NCI-H1092 (cell line): ENCODE results near the gene NOD2.

Experiments used
- DNase-seq: peaks from one replicate; lab custom pipeline; 2025; lab: John Stamatoyannopoulos, UW

The NOD2 gene

DNA sequence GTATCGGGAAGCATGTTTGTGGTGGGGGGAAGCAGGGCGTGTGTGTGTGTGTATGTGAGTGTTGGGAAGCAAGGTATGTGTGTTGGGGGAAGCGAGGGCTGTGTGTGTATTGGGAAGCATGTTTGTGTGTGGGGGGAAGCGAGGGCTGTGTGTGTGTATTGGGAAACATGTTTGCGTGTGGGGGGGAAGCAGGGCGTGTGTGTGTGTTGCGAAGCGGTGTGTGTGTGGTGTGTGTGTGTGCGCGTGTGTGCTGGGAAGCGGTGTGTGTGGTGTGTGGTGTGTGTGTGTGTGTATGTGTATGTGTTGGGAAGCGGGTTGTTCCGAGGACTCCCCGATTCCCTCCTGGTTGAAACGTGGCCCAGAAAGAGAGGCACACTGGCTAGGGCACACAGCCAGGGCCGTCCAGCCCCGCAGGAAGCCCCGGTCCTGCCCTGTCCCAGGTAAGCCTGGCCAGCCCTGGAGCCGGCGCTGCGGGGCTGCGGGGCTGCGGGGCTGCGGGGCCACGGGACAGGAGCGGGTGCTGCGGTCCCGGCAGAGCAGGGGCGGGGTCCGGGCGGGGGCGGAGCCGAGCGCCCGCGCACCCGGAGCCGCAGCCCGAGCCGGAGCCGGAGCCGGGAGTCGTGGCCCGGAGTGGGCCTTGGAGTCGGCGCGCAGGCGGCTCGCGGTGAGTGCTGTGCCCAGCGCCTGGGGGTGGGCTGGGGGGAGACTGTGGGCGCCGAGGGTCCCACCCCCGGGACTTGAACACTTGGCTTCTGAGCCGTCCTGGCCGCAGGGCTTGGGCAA is at the start of gene NOD2:
NOD2 (plus strand) TSS at position 608 of the 783 bp plus-strand sequence. CDS start 5,890 bp downstream, outside the sequence.
- DNase-seq, result no peak

DNA sequence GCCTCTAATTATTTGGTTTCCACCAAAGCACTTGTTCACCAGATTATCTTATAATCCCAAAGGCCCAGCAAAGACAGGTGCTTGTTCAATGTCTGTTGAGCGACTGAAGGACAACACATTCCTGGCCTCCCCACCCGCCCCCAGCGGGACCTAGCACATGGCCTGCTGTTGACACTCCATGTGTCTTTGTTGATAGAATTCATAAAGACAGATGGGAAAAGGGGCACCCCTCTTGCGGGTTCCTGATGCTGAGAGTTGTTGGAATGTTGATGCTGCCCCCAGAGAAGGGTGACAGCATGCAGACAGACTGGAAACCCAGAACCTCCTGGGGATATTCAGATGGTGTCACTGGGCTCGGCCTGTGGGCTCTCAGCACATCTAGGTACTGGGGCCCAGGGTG is 49.2 kb upstream of the NOD2 start:
- DNase-seq, result no peak

DNA sequence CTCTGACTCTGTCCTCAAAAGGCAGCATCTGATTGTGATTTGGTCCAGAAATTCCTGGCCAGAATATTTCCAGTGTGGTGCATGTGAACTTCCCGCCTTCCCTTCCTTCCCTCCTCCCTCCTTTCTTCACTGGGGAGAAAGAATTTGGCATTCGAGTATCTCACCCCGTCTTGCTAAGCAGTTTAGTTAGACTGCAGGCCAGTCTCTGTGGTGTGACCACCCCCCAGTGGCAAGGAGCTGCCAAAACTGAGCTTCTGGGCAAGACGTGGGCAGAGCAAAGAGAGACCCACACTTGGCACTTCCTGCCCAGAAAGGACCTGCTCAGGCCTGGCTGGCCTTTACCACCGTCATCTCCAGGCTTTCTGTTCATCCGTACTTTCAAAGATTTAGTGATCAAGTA is 48.7 kb upstream of the NOD2 start:
- DNase-seq, result no peak

DNA sequence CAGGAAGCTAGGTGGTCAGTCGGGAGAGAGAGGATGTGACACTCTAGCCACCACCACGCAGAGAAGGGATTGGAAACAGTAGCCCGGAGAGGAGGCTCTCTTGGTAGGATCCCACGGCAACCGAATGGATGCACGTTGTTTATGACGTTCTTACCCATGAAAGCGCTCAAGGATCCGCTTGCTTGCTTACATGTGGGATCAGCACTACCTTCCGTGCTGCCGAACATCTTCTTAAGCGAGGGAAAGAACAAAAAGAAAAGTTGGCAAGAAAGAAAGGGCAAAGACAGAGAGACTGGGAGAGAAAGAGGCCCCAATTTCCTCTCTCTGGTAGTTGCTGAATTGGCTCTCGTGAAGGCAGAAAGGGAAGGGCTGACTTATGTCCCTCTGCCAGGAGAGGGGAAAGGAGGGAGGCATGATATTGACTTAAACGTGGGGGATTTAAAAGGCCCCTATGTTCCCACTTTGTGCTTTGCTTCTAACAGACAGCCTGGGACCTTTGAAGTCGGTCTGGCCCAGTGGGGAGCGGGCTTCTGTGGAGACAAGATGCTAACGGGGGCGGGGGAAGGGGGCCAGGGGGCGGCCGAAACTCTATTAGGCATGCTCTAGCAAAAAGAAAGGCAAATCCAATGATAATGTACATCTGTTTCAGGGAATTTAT is 47.7 kb upstream of the NOD2 start:
- no peak for DNase-seq

DNA sequence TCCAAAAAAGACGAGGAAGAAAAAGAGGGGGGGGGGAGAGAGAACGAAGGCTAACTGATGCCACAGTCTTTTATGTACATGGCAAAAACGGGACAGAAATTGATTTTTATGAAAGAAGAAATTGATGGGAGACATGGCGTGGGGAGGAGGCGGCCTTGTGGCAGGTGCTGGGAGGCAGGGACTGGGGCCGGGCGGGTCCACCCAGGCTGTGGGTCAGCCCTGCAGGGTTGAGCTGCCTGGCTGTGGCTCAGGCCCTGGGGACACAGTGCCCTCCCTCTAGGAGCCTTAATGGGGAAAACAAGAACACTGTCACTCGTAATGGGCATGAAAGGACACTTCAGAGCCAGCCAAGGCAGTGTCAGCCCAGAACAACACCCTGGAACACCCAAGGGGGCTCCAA is 47.1 kb upstream of the NOD2 start:
- DNase-seq, result no peak

DNA sequence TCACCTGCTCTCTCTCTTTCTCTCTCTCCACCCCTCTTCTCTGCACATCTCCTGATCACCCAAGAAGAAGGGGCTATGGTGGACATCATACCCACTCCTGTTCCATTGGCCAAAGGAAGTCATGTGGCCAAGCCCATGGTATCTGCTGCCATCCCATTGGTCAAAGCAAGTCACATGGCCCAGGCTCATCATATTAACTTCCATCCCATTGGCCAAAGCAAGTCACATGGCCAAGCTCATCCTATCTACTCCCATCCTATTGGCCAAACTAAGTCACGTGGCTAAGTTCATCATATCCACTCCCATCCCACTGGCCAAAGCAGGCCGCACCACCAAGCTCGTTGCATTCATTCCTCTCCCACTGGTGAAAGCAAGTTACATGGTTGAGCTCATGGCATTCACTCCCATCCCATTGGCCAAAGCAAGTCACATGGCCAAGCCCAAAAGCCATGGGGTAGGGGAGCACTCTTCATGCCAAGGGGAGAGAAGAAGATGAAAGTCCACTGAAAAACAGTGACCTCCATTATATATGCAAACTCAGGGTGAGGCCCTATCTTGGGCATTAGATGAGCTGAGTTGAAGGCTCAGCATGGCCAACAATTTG is 41.5 kb upstream of the NOD2 start:
- no peak for DNase-seq

DNA sequence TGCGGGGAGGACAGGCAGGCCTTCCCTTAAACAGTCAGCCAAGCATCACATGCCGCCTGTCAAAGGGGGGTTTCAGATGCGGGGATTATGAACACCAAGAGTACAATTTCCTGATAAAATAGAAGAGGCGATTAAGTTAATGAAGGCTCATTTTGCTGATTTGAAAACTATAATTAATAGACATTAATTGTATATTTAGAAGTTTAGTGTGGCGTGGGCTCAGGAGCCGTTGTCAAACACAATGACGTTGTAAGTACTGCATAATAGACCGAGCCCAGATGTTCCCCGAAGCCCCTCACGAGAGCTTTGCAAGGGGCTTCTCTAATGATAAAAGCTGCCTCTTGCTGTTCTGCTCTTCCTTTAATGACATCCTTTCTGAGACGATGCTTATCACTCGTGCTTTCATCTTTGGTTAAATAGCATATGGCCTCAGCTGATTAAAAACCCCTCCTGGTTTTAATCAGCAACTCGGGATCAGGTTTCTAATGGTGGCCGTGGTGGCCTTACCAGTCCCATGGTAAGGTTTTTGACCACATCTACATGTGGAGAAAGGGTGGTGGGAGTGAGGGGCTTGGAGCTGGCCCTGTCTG is 40.5 kb upstream of the NOD2 start:
- no peak for DNase-seq

DNA sequence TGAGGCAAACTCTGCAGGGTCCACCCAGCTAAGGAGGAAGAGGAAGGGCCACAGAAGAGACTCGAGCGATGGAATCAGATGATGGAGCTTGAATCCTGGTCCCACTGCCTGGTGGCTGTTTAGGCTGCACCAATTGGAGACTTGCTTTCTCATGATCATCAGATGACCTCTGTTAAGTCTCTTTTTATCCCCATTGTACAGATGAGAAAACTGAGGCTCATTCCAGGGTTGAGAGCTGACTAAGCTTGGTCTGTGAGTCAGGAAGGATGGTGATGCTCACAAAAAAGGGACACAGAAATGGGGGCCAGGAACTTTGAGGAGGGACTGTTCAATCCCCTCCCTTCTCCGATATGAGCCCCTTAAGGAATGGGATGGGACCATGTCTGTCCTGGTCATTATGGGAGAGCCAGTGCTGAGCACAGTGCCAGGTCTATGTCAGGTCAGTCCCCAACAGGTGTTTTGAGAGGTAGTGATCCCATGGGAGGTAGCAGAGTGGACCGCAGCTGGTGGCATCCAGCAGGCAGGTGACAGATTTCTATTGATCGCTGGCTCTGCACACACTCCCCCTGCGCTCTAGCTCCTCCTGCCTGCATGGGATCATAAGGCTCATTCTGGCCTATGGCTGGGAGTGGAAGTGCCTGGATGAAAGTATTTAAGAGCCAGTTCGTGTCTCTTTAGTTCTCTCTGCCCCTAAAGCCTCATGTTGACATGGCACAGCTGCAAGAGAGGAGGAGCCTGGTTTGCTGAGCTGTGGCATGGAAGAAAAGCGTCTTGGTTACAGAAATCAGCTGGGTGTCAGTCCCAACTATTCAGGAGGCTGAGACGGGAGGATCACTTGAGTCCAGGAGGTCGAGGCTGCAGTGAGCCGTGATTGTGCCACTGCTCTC is 39.5 kb upstream of the NOD2 start:
- DNase-seq, result no peak

DNA sequence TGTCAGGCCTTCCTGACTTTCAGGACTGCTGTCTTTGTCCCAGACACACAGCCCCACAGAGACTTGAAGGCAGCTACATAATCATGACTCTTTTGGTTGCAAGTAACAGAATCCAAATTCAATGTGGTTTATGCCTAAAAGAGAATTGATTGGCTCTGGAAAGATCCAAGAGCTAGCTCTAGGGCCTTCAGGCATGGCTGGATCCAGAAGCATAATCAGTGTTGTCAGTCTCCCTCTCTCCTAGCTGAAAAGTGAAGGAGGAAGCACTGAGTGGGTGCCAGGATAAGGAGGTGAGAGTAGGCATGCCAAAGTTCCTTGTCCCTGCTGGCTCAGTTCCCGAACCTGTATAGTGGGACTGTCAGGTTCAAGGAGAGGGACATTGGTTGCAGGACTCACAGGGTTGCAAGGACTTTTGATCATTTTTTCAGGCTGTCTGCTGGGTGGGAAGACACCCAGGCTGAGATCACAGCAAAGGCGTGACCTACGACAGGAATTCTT is 37.8 kb upstream of the NOD2 start:
- DNase-seq, result no peak

DNA sequence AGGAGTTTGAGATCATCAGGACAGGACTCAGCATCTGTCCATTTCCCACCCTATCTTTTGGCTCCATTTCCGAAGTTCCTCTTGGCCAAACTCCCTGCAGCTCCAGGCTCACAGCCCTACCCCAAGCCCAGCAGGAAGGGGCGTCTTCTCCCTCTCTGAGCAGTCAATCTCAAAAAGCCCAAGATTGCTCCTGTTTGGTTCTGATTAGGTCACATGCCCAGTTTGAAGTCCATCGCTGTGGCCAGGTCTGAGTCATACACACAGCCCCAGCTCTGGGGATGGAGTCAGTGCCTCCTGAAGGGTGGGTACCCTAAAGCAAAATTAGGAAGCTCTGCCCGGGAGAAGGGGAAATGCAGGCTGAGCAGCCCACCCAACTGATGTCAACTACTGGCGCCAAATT is 36.2 kb upstream of the NOD2 start:
- DNase-seq, result no peak

DNA sequence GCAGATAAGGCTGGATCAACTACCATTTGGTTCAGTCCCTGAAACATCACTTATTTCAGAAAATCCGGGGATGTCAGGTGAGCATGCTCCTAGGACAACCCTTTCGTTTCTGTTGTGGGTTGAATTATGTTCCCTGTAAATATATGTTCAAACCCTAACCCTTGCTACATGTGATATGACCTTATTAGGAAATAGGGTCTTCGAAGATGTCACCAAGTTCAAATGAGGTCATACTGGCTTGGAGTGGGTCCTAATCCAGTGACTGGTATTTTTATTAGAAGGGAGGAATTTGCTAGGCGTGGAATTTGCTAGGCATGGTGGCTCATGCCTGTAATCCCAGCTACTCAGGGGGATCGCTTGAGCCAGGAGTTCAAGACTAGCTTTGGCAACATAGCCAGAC is 33.6 kb upstream of the NOD2 start:
- DNase-seq, result no peak

DNA sequence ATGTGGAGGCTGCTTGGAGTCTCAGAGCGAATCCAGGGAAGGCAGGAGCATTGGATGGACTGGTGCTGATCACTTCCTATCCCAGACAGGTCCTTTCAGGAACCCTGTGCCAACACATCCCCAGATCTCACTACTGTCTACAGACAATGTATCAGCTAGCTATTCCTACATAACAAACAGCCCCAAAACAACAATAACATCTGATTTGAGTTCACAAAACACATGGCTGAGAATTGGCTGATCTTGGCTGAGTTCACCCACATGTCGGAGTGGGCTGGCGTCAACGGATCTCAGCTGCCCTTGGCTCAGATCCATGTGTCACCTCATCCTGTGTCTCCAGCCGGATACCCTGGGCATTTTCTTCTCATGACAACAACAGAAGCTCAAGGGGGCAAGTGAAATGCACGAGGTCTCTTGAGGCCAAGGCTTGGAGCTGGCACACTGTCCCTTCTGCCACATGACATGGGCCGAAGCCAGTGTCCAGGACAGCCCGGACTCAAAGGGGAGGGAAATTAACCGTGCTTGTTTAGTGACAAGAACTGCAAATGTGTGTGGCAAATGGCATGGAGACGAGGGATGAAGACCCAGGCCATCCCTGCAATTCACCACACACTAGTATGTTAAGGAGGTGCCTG is 31.0 kb upstream of the NOD2 start:
- no peak for DNase-seq

DNA sequence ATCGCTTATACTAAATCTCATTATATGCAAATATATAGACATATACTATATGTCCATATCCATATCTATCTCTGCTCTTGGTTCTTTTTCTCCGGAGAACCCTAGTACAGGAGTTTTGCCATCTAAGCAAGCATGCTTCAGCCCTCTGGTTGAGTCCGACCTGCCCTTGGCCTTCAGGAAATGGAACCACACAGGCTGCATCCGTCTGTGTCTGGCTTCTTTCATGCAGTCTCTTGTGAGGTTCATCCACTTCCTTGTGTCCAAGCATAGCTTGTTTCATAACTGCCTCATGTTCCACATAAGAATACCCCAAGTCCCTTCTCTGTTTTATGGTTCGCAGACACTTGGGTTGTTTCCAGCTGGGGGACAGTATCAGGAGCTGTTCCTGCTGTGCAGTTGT is 29.1 kb upstream of the NOD2 start:
- no peak for DNase-seq

DNA sequence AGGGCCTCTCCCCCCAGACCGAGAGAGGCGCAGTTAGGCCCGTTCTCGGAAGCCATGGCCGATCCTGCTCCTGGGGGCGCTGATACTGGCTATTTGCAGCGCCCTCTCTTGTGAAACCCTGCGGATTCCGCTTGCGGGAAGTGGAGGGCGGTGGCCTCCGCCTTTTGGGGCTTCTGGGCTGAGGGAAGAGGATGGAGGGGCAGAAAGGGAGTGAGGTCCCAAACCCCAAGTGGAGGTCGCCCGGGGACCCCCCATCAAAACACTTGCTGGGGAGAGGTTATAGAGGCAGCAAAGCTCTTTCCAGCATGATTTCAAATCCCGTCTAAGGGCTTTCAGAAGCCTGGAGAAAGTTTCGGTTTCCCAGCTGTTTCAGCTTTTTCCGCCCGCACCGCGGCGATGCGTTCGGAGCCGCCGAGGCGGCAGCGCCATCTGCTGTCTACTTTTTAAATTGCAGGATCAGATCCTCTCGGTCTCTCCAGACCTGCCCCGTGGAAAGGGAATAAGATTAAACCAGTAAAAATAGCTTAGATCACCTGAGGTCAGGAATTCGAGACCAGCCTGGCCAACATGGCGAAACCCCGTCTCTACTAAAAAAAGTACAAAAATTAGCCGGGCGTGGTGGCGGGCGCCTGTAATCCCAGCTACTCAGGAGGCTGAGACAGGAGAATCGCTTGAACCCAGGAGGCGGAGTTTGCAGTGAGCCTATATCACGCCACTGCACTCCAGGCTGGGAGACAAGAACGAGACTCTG is 28.1 kb upstream of the NOD2 start:
- DNase-seq, result peak; percentile 48

DNA sequence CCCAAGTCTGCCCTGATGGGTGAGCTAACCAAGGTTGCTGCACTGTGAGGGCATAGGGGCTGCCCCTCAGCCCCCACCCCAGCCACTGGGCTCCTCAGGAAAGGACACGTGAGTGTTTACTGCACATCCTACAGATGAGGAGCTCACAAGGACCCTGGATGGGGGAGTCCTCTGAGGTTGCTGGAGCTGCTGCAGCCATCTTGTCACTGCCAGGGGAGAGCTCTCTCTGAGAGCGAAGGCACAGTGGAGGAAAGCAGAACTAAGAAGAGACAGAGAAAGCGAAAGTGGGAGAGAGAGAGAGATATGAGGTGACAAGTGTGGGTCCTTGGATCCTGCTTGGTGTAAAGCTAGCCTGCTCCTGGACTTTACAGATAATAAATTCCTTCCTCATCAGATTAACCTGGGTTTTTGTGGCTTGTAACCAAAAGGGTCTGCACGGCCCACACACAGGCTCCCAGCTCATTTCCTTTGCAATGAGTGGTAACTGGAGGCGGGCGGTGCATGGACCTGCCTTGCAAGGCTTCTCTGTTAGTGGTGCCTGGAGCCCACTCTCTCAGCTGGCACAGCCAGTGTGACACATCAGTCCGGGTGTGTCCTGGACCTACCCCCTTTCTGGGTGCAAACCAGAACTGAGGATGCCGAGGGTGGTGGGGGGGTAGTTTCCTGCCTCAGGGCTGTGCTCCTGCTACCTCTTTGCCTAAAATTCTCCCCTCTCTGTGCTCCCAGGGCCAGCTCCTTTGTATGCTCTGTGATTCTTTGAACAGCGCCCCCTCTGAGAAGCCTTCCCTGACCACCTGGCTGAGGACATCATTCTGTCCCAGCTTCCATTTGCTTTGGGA is 26.5 kb upstream of the NOD2 start:
- DNase-seq, result no peak

DNA sequence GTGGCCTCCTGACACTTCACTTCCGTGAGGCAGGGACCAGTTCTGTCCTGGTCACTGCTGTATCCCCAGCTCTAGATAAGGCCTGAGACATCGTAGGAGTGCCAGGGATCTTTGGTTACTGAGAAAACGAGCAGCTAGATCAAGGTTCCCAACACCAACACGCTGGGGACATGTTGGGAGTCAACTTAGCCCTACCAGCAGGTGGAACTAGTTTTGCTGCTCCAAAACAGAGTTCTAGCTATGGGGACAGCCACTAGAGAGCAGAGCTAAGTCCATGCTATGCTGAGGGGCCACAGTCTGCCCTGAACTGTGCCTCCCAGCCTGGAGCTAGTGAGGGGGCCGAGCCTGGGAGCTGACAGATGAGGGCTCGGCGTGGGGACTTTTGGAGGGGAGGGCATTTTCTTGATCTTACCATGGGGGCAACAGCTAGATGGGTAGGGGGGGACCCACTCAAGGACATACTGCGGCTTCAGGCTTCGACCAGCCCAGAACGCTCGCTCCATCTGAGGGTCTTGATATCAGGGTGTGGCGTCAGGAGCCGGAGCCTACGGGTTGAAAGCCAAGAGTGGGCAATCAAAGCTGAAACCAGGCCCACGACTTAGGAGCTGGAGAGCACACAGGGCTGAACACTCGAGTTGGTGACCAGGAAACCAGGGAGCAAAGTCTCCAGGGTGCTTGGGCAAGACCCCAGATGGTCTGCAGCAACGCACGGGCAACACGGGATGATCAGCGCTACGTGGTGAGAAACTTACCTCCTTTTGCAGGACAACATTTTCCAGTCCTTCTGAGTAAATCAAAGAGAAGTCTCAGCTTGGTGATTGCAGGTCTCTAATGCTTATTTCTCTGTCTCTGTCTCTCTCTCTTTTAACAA is 25.7 kb upstream of the NOD2 start:
- DNase-seq, result no peak

DNA sequence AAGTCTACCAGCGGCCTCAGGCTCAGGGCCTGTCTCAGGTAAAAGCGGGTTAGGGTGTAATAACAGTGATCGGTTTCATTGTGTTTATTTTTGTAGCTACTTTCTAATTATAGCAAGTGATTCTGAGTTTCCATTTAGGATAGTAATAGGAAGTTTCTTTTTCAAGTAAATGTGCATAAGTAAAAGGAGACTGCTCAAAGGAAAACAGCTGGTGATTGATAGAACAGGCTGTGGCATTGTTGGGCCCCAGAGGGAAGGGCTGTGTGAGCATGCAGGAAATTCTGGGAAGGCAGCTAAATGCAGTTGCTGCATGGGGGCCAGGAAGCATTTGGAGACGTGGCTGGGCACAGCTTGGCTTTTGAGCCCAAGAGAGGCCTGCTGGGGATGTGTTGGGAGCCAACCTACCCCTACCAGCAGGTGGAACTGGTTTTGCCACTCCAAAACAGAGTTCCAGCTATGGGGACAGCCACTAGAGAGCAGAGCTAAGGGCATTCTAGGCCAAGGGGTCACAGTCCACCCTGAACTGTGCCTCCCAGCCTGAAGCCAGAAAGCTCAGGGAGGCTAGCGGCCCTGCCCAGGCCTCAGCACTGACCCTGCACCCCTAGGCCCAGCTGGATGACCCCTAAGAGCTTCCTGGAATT is 24.9 kb upstream of the NOD2 start:
- DNase-seq, result no peak

DNA sequence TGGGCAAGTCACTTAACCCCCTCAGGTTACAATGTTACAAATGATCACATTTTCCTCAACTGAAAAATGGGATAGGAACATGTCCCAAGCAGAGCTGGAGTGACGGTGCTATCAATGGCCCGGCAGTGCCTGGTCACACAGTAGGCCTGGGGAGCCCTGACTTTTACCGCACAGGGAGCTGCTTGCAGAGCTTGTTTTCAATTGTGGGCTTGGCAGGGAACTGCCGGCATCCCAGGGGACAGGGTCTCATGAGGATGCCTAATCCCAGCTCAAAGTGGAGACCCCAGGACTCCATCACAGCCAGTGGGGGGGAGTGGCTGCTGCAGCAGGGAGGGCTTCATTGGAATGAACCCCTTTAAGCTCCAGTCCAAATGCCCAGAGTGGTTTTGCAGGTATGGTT is 23.7 kb upstream of the NOD2 start:
- DNase-seq, result no peak
